SKM-1 (cell line): ENCODE results near the gene IL1RL1.

Experiments
- DNase-seq: peaks from one replicate; lab custom pipeline; 2025; ENCODE audit not compliant: unreplicated experiment; lab: John Stamatoyannopoulos, UW

The IL1RL1 gene

DNA sequence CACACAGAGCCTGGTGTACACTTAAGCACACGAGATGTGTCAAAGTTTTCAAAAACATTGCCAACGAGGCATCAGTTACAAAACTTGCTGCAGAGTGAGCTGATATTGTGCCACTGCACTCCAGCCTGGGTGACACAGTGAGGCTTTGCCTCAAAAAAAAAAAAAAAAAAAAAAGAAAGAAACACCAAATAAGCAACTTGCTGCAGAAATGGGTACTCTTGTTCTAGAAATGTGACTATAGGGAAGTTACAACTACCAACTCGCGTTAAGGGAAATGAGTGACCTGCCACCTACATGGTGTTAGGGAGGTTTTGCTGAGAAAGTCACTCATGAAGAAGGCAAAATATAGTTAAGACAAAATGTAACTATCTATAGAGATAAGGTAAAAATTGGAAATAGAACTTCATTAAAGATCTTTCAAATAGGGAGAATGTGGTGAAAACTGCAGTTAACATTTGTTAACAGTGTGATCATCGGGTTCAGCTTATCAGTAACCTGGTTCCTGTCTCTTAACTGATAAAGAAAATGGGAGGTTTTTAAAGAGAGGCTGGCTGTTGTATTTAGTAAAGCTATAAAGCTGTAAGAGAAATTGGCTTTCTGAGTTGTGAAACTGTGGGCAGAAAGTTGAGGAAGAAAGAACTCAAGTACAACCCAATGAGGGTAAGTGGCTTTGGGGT is at the start of gene IL1RL1:
Gene IL1RL1 (plus strand): TSS at position 600 of the 677 bp plus-strand sequence. CDS start 26,702 bp downstream, outside the sequence.
- peak; percentile 72 for DNase-seq

GRCh38 chr2:102262216-102263129 is 48.9 kb upstream of the IL1RL1 start:
- DNase-seq = no peak

DNA sequence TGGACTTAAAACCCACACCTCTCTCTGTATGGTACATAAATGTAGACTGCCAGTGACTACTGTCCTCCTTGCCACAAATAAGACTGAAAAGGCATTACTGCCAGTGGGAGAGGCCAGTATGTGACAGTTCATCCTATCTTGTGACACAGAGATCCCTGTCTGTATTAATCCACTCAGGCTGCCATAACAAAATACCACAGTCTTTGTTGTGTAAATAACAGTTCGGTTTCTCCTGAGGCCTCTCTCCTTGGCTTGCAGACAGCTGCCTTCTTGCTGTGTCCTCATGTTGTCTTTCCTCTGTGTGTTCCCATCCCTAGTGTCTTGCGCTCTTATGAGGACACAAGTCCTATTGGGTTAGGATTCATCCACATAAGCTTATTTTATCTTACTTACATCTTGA is 46.4 kb upstream of the IL1RL1 start:
- no peak for DNase-seq

- DNase-seq = no peak
These were observed 45.2 kb upstream of the IL1RL1 start for GRCh38 chr2:102266204-102266603.

DNA sequence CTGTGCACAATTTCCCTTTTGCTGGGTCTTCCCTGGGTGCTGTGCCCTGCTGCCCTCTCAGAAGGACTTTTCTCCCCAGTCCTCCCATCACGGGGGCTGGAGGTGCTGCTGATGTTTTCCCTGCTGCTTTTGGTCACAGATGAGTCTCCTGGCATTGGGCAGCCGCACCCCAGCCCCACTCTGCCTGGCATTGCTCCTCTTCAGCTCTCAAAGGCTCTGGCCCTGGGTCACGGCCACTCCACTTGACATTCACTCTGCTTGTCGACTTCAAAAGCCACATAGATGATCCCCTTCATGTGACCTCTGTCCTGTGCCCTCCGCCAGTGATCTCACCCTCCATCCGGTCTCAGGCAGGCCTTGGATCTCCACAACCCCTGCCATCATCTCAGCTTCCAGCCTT is 43.6 kb upstream of the IL1RL1 start:
- DNase-seq = no peak

DNA sequence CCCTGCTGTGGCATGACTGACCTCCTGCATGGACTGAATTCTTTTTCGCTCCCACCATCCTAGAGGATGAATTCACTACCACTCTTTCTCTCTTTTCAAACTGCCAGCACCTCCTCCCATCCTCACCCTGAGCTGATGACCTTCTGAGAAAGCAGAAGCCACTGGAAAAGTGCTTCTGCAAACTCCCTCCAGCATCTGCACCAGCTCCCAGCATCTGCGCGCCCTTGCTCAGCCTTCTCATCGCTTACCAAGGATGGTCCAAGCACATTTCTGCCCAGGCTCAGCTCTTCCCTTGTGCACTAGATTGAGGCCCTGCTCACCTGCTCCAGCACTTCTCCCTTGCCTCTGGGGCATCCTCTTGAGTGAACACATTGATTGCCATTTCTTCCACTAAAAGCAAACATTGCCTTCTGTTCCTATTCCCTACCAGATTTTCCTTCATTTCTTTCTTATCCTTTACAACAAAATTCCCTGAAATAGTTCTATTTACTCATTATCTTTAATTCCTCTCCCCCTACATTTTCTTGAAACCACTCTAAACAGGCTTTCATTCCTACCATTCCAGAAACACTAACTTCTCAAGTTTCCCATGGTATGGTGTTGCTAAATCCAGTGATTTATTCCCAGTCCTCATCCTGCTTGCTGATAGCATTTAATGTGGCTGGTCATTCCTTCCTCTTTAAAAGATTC is 42.7 kb upstream of the IL1RL1 start:
- DNase-seq = no peak

DNA sequence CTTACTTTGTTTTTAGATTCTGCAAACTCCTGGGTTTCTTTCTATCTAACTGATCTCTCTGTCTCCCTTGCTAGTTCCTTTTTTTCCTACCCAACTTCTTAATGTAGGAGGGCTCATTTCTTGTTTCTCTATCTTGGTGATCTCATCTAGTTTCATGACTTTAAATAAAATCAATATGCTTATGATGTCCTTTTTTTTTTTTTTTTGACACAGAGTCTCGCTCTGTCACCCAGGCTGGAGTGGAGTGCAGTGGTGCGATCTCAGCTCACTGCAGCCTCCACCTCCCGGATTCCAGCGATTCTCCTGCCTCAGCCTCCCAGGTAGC is 42.2 kb upstream of the IL1RL1 start:
- no peak for DNase-seq

- no peak for DNase-seq
These were observed 39.5 kb upstream of the IL1RL1 start for GRCh38 chr2:102271844-102272243.

DNA sequence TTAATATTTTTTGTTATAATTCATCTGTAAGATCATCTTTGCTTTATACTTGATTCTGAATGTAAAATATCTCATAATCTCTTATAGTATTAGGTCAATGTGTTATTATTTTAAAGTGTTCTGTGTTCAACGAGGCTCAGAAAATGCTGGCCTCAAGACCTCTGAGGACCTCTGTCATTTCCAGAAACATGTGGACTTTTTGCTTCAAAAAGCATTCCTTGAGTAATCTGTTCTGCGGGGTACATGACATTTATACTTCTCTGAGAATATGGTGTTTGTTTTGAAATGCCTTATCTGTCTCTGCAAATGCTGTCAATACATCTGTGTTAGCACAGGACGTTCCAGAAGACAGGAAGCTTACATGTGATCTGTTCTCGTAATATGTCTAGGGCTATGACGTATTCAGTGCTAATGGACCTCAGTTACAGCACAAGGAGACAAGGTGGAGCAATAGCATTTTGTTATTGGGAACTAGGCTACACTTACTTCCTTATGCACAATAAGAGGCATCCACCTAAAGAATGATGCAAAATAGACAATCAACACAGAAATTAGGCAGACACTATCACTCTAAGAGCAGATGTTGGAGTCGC is 37.6 kb upstream of the IL1RL1 start:
- DNase-seq = no peak

DNA sequence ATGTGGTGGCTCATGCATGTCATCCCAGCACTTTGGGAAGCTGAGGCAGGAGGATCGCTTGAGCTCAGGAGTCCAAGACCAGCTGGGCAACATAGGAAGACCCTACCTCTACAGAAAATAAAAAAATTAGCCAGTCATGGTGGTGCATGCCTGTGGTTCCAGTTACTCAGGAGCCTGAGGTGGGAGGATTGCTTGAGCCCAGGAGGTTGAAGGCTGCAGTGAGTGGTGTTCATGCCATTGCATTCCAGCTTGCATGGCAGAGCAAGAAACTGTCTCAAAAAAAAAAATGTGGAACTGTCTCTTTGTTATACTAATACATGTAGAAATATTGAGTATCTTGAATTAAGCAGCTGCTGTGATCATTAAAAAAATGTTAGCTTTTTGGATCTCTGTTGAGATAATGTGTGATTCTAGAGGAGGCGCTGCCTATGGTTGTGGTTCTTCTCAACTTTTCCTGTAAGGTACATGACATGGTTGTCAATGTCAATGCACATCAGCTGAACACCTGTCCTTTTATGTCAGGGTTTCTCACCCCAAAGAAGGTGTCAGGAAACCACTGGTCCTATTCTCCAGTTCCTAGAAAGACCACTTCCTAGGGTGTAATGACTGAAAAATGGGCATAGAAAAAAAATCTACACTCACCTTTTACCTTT is 34.7 kb upstream of the IL1RL1 start:
- DNase-seq = no peak

DNA sequence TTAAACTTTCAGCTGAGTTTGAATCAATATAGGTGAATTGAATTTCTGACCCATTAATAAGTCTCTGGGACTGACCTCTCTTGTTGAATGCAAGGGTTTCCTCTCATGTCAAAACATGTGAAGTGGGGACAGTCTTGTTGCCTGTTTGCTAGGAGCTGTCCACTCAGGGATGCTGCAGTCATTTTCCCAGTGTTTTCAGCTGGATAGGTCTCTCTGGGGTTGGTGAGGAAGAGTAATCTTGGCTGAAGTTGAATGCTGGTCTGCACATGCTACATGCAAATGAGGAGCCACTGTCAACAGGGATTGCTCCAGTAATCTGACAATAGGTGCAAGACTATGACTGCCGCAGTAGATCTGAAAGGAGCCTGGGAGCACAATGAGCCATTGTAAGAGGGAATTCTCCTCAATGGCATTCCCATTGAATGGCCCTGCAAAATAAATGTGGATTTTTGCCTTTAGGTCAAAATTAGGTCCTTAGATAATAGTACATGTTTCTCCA is 34.1 kb upstream of the IL1RL1 start:
- no peak for DNase-seq

DNA sequence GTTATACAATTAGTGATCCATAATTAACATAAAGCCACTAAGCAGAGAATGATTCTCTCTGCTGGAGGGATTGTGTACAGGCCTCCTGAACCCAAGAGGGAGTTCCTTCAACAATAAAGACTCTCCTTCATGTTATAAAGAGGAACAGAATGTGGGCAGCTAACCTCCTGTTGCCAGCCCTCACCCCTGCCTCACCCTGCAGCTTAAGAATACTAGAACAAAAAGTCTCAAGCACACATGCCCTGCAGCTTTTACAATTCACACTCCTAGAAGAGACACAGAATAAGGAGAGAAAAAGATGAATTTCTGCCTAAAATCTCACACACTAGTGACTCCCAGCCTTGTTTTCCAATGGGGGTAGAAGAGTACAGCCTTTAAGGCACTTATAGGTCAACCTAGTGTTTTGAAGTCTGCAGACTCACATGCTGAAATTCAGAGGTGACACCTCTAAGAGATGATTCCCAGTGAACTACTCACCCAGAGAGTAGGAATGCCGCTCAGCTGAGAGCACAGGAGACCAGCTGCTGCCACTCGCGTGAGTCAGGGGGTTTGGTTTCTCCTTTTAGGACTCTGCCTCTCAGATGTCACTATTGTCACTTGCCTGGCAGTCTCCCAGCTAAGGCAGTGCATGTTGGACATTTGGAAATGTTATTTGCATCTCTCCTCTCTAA is 32.5 kb upstream of the IL1RL1 start:
- DNase-seq = no peak

GRCh38 chr2:102279391-102279735 is 32.0 kb upstream of the IL1RL1 start:
- no peak for DNase-seq

DNA sequence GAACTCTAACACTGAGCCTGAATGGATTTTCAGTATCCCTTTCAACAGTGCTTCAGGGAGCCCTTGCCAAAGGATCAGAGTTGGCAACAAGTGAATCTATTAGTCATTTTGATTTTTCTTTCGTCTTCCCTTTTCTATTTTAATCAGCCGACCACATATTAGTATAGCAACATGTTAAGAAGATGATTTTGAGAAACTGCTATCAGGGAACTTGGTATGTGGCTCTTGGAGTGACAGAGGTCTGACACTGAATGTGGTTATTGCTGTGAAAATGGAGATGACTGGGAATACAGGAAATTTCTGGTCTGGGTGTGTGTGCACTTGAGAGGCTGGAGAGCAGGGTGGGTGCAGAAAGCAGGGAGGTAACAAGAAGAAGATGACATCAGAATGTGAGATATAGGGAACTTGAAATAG is 28.7 kb upstream of the IL1RL1 start:
- no peak for DNase-seq

DNA sequence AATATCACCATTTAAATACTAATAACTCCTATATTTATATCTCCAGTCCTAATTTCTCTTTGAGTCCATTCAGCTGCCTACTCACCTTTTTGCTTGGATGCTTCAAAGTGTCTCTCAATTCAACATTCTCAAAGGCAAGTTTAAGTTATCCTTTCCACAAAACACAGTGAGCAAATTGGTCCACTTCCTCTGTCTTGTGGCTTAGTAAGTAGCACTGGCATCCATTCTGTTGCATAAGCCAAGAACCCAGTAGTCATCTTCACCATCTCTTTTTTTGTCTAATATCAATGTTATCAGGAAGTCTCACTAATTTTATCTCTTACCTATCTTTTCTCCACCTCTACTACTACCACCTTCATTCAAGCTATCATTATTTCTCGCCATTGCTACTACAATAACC is 27.4 kb upstream of the IL1RL1 start:
- no peak for DNase-seq

DNA sequence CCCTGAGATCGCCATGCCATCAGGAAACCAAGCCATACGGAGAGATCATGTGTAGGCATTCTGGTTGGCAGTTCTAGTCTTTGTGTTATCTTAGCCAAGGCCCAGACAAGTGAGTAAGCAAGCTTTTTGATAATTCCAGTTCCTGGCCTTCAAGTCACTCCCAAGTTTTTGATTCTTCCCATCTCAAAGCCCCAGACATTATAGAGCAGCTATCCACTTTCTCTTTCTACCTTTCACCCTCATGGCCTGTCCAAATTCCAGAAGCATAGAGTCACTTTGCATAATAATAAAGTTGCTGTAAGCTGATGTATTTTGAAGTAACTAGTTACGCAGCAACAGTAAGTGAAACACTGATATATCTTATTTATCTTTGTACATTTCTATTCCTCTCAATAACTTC is 26.8 kb upstream of the IL1RL1 start:
- no peak for DNase-seq

DNA sequence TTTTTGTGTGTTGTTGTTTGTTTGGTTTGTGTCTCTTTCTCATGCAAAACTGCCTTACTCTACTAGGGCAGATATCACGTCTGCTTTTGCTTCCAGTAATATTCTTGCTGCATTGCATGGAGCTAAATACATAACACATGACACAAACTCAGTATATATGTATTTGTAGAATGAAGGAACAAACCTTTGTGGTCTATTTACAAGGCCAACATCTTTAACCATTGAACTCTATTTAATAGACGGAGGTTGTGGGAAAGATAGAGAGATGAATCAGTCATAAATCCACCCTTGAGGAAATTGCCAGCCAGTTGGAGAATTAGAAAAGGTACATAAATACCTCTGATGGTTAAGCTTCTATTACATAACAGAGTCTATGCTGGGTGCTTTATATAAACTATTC is 26.0 kb upstream of the IL1RL1 start:
- DNase-seq = no peak

GRCh38 chr2:102286041-102286440 is 25.3 kb upstream of the IL1RL1 start:
- DNase-seq = no peak

- no peak for DNase-seq
These were observed 22.2 kb upstream of the IL1RL1 start for GRCh38 chr2:102289129-102289528.

GRCh38 chr2:102290594-102290993 is 20.8 kb upstream of the IL1RL1 start:
- no peak for DNase-seq
